Thyroid gland (tissue), 4 donors: ENCODE data around the gene LRRC74B.

Source experiments
- CTCF ChIP-seq, 6 experiments: fragments of 200-600 bp in 3 of 6; fragments of 450-650 bp in 3 of 6; sonication (generic) in 3 of 6; IDR thresholded peaks; one replicate each; pipeline ENCODE4 v1.5.1; 2016 to 2019; ENCODE audit warnings: antibody characterized with exemption in 6 of 6, mild to moderate bottlenecking in 2 of 6, inconsistent platforms in 1 of 6, moderate library complexity in 1 of 6
- POLR2A ChIP-seq, 2 donors: fragments of 450-650 bp; IDR thresholded peaks; one replicate each; pipeline ENCODE4 v1.6.1; 2017; ENCODE audit warnings: antibody characterized with exemption in 2 of 2, mild to moderate bottlenecking in 2 of 2, moderate library complexity in 1 of 2

DNA sequence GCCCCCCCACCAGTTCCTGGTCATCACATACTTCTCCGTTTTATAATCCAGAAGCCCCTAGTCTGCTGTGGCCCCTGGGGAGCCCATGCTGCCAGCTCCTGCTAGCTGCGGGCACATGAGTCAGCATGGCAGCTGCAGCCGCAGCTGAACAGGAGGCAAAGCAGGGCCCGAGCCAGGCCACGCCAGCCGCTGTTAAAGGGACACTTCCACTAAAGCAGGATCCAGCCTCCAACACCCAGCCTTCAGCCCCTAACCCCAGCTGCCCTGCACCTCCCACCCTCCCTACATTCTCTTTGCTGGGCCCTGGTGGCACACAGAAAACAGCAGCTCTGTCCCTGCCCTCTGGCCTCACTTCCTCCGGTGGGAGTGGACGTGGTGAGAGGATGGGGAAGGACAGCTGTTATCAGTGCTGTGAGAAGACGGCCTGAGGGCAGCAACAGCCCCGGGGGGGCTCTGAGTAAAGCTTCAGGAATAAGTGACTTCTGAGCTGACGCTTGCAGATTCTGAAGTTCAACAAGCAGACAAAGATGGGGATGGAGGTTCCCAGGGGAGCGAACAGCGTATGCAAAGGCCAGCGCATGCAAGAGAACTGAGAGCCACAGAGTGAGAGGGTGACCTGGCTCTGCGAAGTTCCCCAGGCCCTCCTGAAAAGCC, 688 bp upstream of the LRRC74B start:
- TF ChIP-seq CTCF (IDR thresholded peaks at IDR 0.05) (no peak), POLR2A (IDR thresholded peaks at IDR 0.05) (no peak)
